H9 (cell line): ENCODE measurements around the gene BICDL1. TPM values are rescaled to one million over a fixed set of nuclear protein-coding genes. Genes with fewer than 3 reads are reported as not detected.

Experiments used
- DNase-seq: peaks from one replicate; pipeline ENCODE4 v3.0.0-alpha.2; 2017
- H2AFZ ChIP-seq: one replicate; pipeline ENCODE4 v1.6.1; 2013; ENCODE audit warnings: mild to moderate bottlenecking, low read length, control low read depth, moderate library complexity
- H2AK5ac ChIP-seq: 2 replicates; pipeline ENCODE4 v1.6.1; 2013; ENCODE audit warnings: low read length, control low read depth, mixed read lengths; ENCODE audit not compliant: insufficient read length
- H2BK120ac ChIP-seq: one replicate; pipeline ENCODE4 v1.6.1; 2013; ENCODE audit warnings: low read depth, mild to moderate bottlenecking, low read length, control low read depth, inconsistent platforms; ENCODE audit not compliant: poor library complexity, severe bottlenecking
- H2BK12ac ChIP-seq: 2 replicates; pipeline ENCODE4 v1.6.1; 2013; ENCODE audit warnings: low read length, control low read depth, mixed read lengths, low read depth; ENCODE audit not compliant: insufficient read length
- H2BK15ac ChIP-seq: 2 replicates; pipeline ENCODE4 v1.6.1; 2013; ENCODE audit warnings: low read depth, low read length, control low read depth
- H2BK20ac ChIP-seq: one replicate; pipeline ENCODE4 v1.6.1; 2013; ENCODE audit warnings: low read depth, mild to moderate bottlenecking, low read length, control low read depth, inconsistent platforms; ENCODE audit not compliant: poor library complexity, severe bottlenecking
- H2BK5ac ChIP-seq: 2 replicates; pipeline ENCODE4 v1.6.1; 2013; ENCODE audit warnings: low read length, control low read depth, mixed read lengths; ENCODE audit not compliant: insufficient read length
- H3K14ac ChIP-seq: 2 replicates; pipeline ENCODE4 v1.6.1; 2013; ENCODE audit warnings: low read length, control low read depth; ENCODE audit not compliant: insufficient read depth
- H3K18ac ChIP-seq: 2 replicates; pipeline ENCODE4 v1.6.1; 2013; ENCODE audit warnings: low read depth, mild to moderate bottlenecking, mixed read lengths, low read length, control low read depth; ENCODE audit not compliant: insufficient read length
- H3K23ac ChIP-seq: 2 replicates; pipeline ENCODE4 v1.6.1; 2013; ENCODE audit warnings: low read length, control low read depth, mixed read lengths, low read depth; ENCODE audit not compliant: insufficient read length
- H3K23me2 ChIP-seq: 2 replicates; pipeline ENCODE4 v1.6.1; 2013; ENCODE audit warnings: low read depth, mild to moderate bottlenecking, mixed read lengths, low read length, control low read depth; ENCODE audit not compliant: insufficient read length, poor library complexity, severe bottlenecking
- H3K27ac ChIP-seq: 2 replicates; pipeline ENCODE4 v1.5.1; 2013; ENCODE audit warnings: low read length, control low read depth, mixed read lengths, low read depth; ENCODE audit not compliant: insufficient read length
- H3K27me3 ChIP-seq: 2 replicates; pipeline ENCODE4 v1.6.1; 2013; ENCODE audit warnings: low read length, control low read depth, inconsistent platforms; ENCODE audit not compliant: insufficient read depth
- H3K4ac ChIP-seq: 2 replicates; pipeline ENCODE4 v1.6.1; 2013; ENCODE audit warnings: low read depth, mild to moderate bottlenecking, control low read depth, inconsistent platforms, low read length, moderate library complexity
- H3K4me1 ChIP-seq: 2 replicates; pipeline ENCODE4 v1.6.1; 2013; ENCODE audit warnings: low read length, control low read depth, inconsistent platforms; ENCODE audit not compliant: insufficient read depth
- H3K4me2 ChIP-seq: 2 replicates; pipeline ENCODE4 v1.6.1; 2013; ENCODE audit warnings: low read length, control low read depth, mixed read lengths; ENCODE audit not compliant: insufficient read length, insufficient read depth
- H3K56ac ChIP-seq: 2 replicates; pipeline ENCODE4 v1.6.1; 2013; ENCODE audit warnings: low read depth, mild to moderate bottlenecking, mixed read lengths, low read length, control low read depth; ENCODE audit not compliant: insufficient read length
- H3K79me1 ChIP-seq: 2 replicates; pipeline ENCODE4 v1.6.1; 2013; ENCODE audit warnings: low read depth, mild to moderate bottlenecking, moderate library complexity, low read length, control low read depth, inconsistent platforms; ENCODE audit not compliant: insufficient read depth, poor library complexity, severe bottlenecking
- H3K79me2 ChIP-seq: 2 replicates; pipeline ENCODE4 v1.6.1; 2013; ENCODE audit warnings: low read length, control low read depth, inconsistent platforms; ENCODE audit not compliant: insufficient read depth
- H3K9ac ChIP-seq: 2 replicates; pipeline ENCODE4 v1.6.1; 2013; ENCODE audit warnings: low read length, control low read depth, mixed read lengths; ENCODE audit not compliant: insufficient read length; ENCODE audit errors: extremely low read depth
- H3K9me3 ChIP-seq: one replicate; pipeline ENCODE4 v1.6.1; 2013; ENCODE audit warnings: low read depth, low read length, inconsistent platforms; ENCODE audit not compliant: control insufficient read depth
- H3T11ph ChIP-seq: one replicate; pipeline ENCODE4 v1.6.1; 2013; ENCODE audit warnings: mild to moderate bottlenecking, low read length, control low read depth, inconsistent platforms
- H4K20me1 ChIP-seq: one replicate; pipeline ENCODE4 v1.6.1; 2013; ENCODE audit not compliant: control insufficient read depth, insufficient read length, insufficient read depth
- H4K5ac ChIP-seq: 2 replicates; pipeline ENCODE4 v1.6.1; 2013; ENCODE audit warnings: low read depth, mild to moderate bottlenecking, mixed read lengths, low read length, control low read depth; ENCODE audit not compliant: insufficient read length
- H4K8ac ChIP-seq: replicated peaks from 2 replicates; pipeline ENCODE4 v1.6.1; 2013; ENCODE audit warnings: low read length, control low read depth, mixed read lengths, low read depth; ENCODE audit not compliant: insufficient read length
- H4K91ac ChIP-seq: 2 replicates; pipeline ENCODE4 v1.6.1; 2013; ENCODE audit warnings: low read depth, mild to moderate bottlenecking, moderate library complexity, mixed read lengths, low read length, control low read depth; ENCODE audit not compliant: insufficient read length
- H3K27ac Mint-ChIP-seq, 3 experiments: 2 replicates in 2 of 3; 3 replicates in 1 of 3; pipeline ENCODE4 v1.8.0; 2020 to 2021; ENCODE audit warnings: mixed read lengths in 3 of 3, mild to moderate bottlenecking in 1 of 3, moderate library complexity in 1 of 3
- H3K27me3 Mint-ChIP-seq: 2 replicates; pipeline ENCODE4 v1.8.0; 2021; ENCODE audit warnings: low read depth, mild to moderate bottlenecking, moderate library complexity, mixed read lengths
- H3K36me3 Mint-ChIP-seq, 3 experiments: 2 replicates in 2 of 3; 3 replicates in 1 of 3; pipeline ENCODE4 v1.8.0; 2020 to 2021; ENCODE audit warnings: low read depth in 3 of 3, mixed read lengths in 3 of 3; ENCODE audit not compliant: insufficient read depth in 1 of 3
- H3K4me1 Mint-ChIP-seq, 2 experiments: 2 replicates each; pipeline ENCODE4 v1.8.0; 2020; ENCODE audit warnings: mixed read lengths in 2 of 2
- H3K4me3 Mint-ChIP-seq, 2 experiments: 2 replicates in 1 of 2; 3 replicates in 1 of 2; pipeline ENCODE4 v1.8.0; 2020 to 2021; ENCODE audit warnings: mild to moderate bottlenecking in 2 of 2, mixed read lengths in 2 of 2, moderate library complexity in 1 of 2
- H3K9me3 Mint-ChIP-seq, 2 experiments: 2 replicates in 1 of 2; 3 replicates in 1 of 2; pipeline ENCODE4 v1.8.0; 2020; ENCODE audit warnings: mild to moderate bottlenecking in 2 of 2, mixed read lengths in 2 of 2, moderate library complexity in 1 of 2
- CTCF ChIP-seq: fragments of 200-600 bp; sonication (generic); conservative IDR thresholded peaks from 3 replicates; pipeline ENCODE4 v1.8.0; 2021; ENCODE audit warnings: antibody characterized with exemption, mild to moderate bottlenecking
- WGBS: extraction: QIAGEN DNeasy Blood & Tissue Kit; methylation state at CpG from one replicate; pipeline ENCODE4 v1.1.7; 2013; ENCODE audit warnings: missing lambda C conversion rate, low lambda C conversion rate, mixed read lengths; ENCODE audit not compliant: insufficient read length; ENCODE audit errors: extremely low coverage; 5-methylcytosine and 5-hydroxymethylcytosine counted together
- total RNA-seq: library from RNA; stranded (reverse); gene quantifications from 2 replicates; pipeline ENCODE4 v1.2.1, GENCODE V29; 2021

Gene BICDL1
- total RNA-seq, 1 experiment from 2014 or later, result 13.8 TPM

DNA sequence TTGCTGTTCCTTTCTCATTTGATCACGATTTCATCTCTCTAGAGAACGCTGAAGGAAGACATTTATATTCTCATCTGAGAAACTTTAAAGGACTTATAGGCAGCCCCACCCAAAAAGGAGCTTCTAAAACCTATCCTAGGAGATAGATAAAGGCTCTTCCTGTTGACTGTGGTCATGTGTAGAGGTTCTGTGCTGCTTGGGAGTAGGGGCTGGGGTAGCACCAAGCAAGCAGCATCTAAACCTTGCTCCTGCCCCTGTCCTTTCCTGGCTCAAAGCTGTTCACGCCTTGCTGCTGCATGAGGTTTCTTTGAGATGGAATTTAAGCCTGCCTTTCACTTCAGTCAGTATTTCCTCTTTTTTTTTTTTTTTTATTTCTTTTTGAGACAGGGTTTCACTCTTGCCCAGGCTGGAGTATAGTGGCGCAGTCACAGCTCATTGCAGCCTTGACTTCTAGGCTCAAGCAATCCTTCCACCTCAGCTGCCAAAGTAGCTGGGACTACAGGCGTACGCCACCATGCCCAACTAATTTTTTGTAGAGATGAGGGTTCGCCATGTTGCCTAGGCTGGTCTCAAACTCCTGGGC, 86.1 kb downstream of the BICDL1 start:
- H2BK12ac ChIP-seq, result no peak overlapping the region
- WGBS, result no CpG with 5 or more reads among the region's 7 CpGs
- no peak overlapping the region for H2AFZ ChIP-seq
- H2BK120ac ChIP-seq, result no peak overlapping the region
- H4K8ac ChIP-seq, result no peak overlapping the region
- H3K9me3 ChIP-seq, result no peaks in the 10 kb centered on the region
- no peaks in the 10 kb centered on the region for H4K20me1 ChIP-seq
- no peaks in the 10 kb centered on the region for H3K9me3 Mint-ChIP-seq
- no peak overlapping the region for H3K14ac ChIP-seq
- H2BK5ac ChIP-seq, result no peak overlapping the region
- H3K27ac ChIP-seq, result no peak overlapping the region
- peaks cover 0 to 2% (median 0%) of the 10 kb centered on the region in 3 experiments; a peak in 4 of 7 replicates for H3K36me3 Mint-ChIP-seq
- H3T11ph ChIP-seq, result no peak overlapping the region
- DNase-seq, result no peak
- no peak overlapping the region for H3K4ac ChIP-seq
- no peaks in the 10 kb centered on the region for H3K23me2 ChIP-seq
- H3K79me1 ChIP-seq, result no peaks in the 10 kb centered on the region
- no peak overlapping the region for H3K27ac Mint-ChIP-seq
- H3K27me3 ChIP-seq, result no peaks in the 10 kb centered on the region
- no peak overlapping the region for H2AK5ac ChIP-seq
- TF ChIP-seq CTCF, result no peak
- no peak overlapping the region for H3K9ac ChIP-seq
- H3K4me1 Mint-ChIP-seq, result peaks cover 1 to 3% of the 10 kb centered on the region in 2 experiments
- no peak overlapping the region for H4K91ac ChIP-seq
- H3K56ac ChIP-seq, result no peak overlapping the region
- no peak overlapping the region for H3K18ac ChIP-seq
- no peak overlapping the region for H3K4me3 Mint-ChIP-seq
- H4K5ac ChIP-seq, result no peak overlapping the region
- no peaks in the 10 kb centered on the region for H3K27me3 Mint-ChIP-seq
- H3K4me1 ChIP-seq, result no peaks in the 10 kb centered on the region
- H2BK15ac ChIP-seq, result no peak overlapping the region
- no peak overlapping the region for H3K23ac ChIP-seq
- no peak overlapping the region for H3K4me2 ChIP-seq
- H3K79me2 ChIP-seq, result no peaks in the 10 kb centered on the region
- no peak overlapping the region for H2BK20ac ChIP-seq
